ENCODE measurements around the gene EFS. TPM values are rescaled to one million over a fixed set of nuclear protein-coding genes. Genes with fewer than 3 reads are reported as not detected.

Gene EFS
- total and polyA plus RNA-seq, 2 experiments from 2014 or later: 9.7 to 21.9 TPM

- no peak overlapping the region for H3K27ac ChIP-seq
- no peaks in the 10 kb centered on the region for H3K9me2 ChIP-seq (replicated peaks; ENCODE audit: insufficient read depth)
- peaks cover 12% of the 10 kb centered on the region for H4K20me1 ChIP-seq (ENCODE audit: insufficient read depth, poor library complexity, severe bottlenecking)
- TF ChIP-seq EZH2 (IDR thresholded peaks at IDR 0.05; ENCODE audit: borderline replicate concordance) (no peak), EZH2phosphoT487 (IDR thresholded peaks at IDR 0.05; ENCODE audit: low read depth, severe bottlenecking, unreplicated experiment) (no peak)
- H3K4me2 ChIP-seq: no peak overlapping the region
- H3K36me3 ChIP-seq (replicated peaks; ENCODE audit: insufficient read depth, low read depth): no peaks in the 10 kb centered on the region
- WGBS (ENCODE audit: low lambda C conversion rate, missing lambda C conversion rate): 92% methylated on average over 7 of the region's 7 CpGs
- no peaks in the 10 kb centered on the region for H3K9me3 ChIP-seq (ENCODE audit: low read depth)
- no peak for DNase-seq (ENCODE audit: low spot score)
- no peak overlapping the region for H3K4me3 ChIP-seq
- peaks cover 14% of the 10 kb centered on the region for H3K4me1 ChIP-seq (ENCODE audit: insufficient read depth)
- H3K27me3 ChIP-seq: no peaks in the 10 kb centered on the region
- H2AFZ ChIP-seq: no peak overlapping the region
- peaks cover 28% of the 10 kb centered on the region for H3K79me2 ChIP-seq
Measured at GRCh38 chr14:23324993-23325392, 40.0 kb downstream of the EFS start.

GRCh38 chr14:23324455-23324846 is 40.5 kb downstream of the EFS start:
- Histone ChIP-seq H3K79me2 (peaks cover 28% of the 10 kb centered on the region), H3K36me3 (replicated peaks; ENCODE audit: insufficient read depth, low read depth) (no peaks in the 10 kb centered on the region), H3K9me3 (ENCODE audit: low read depth) (no peaks in the 10 kb centered on the region), H3K27ac (no peak overlapping the region), H2AFZ (no peak overlapping the region), H3K4me2 (no peak overlapping the region), H3K9me2 (replicated peaks; ENCODE audit: insufficient read depth) (no peaks in the 10 kb centered on the region), H3K27me3 (no peaks in the 10 kb centered on the region), H3K4me3 (no peak overlapping the region), H3K4me1 (ENCODE audit: insufficient read depth) (peaks cover 14% of the 10 kb centered on the region), H4K20me1 (ENCODE audit: insufficient read depth, poor library complexity, severe bottlenecking) (peaks cover 12% of the 10 kb centered on the region)
- 96% methylated on average over 2 of the region's 2 CpGs for whole genome bisulfite sequencing (ENCODE audit: low lambda C conversion rate, missing lambda C conversion rate)
- DNase-seq (ENCODE audit: low spot score): no peak
- TF ChIP-seq EZH2phosphoT487 (IDR thresholded peaks at IDR 0.05; ENCODE audit: low read depth, severe bottlenecking, unreplicated experiment) (no peak), EZH2 (IDR thresholded peaks at IDR 0.05; ENCODE audit: borderline replicate concordance) (no peak)
- TF ChIP-seq, protein P1, sequence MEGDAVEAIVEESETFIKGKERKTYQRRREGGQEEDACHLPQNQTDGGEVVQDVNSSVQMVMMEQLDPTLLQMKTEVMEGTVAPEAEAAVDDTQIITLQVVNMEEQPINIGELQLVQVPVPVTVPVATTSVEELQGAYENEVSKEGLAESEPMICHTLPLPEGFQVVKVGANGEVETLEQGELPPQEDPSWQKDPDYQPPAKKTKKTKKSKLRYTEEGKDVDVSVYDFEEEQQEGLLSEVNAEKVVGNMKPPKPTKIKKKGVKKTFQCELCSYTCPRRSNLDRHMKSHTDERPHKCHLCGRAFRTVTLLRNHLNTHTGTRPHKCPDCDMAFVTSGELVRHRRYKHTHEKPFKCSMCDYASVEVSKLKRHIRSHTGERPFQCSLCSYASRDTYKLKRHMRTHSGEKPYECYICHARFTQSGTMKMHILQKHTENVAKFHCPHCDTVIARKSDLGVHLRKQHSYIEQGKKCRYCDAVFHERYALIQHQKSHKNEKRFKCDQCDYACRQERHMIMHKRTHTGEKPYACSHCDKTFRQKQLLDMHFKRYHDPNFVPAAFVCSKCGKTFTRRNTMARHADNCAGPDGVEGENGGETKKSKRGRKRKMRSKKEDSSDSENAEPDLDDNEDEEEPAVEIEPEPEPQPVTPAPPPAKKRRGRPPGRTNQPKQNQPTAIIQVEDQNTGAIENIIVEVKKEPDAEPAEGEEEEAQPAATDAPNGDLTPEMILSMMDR (IDR thresholded peaks at IDR 0.05; ENCODE audit: poor library complexity): no peak

GRCh38 chr14:23323838-23324454 is 41.0 kb downstream of the EFS start:
- no peaks in the 10 kb centered on the region for H3K9me2 ChIP-seq (replicated peaks; ENCODE audit: insufficient read depth)
- H2AFZ ChIP-seq: no peak overlapping the region
- H3K4me3 ChIP-seq: no peak overlapping the region
- no peak for TF ChIP-seq EZH2 (IDR thresholded peaks at IDR 0.05; ENCODE audit: borderline replicate concordance)
- no peak for TF ChIP-seq EZH2phosphoT487 (IDR thresholded peaks at IDR 0.05; ENCODE audit: low read depth, severe bottlenecking, unreplicated experiment)
- TF ChIP-seq, protein P1 (IDR thresholded peaks at IDR 0.05; ENCODE audit: poor library complexity): no peak
- no peaks in the 10 kb centered on the region for H3K27me3 ChIP-seq
- H3K27ac ChIP-seq: no peak overlapping the region
- peak overlapping the region; percentile 91 for H3K4me2 ChIP-seq
- H3K36me3 ChIP-seq (replicated peaks; ENCODE audit: insufficient read depth, low read depth): no peaks in the 10 kb centered on the region
- WGBS (ENCODE audit: low lambda C conversion rate, missing lambda C conversion rate): 91% methylated on average over 13 of the region's 18 CpGs
- H3K4me1 ChIP-seq (ENCODE audit: insufficient read depth): peaks cover 14% of the 10 kb centered on the region
- DNase-seq (ENCODE audit: low spot score): no peak
- peaks cover 12% of the 10 kb centered on the region for H4K20me1 ChIP-seq (ENCODE audit: insufficient read depth, poor library complexity, severe bottlenecking)
- no peaks in the 10 kb centered on the region for H3K9me3 ChIP-seq (ENCODE audit: low read depth)
- H3K79me2 ChIP-seq: peaks cover 28% of the 10 kb centered on the region

GRCh38 chr14:23322568-23323517 is 42.1 kb downstream of the EFS start:
- Histone ChIP-seq H3K27ac (peak overlapping the region; percentile 97), H2AFZ (no peak overlapping the region)
- no peak for TF ChIP-seq EZH2 (IDR thresholded peaks at IDR 0.05; ENCODE audit: borderline replicate concordance)
- TF ChIP-seq EZH2phosphoT487 (IDR thresholded peaks at IDR 0.05; ENCODE audit: low read depth, severe bottlenecking, unreplicated experiment): no peak
- TF ChIP-seq, protein P1 (IDR thresholded peaks at IDR 0.05; ENCODE audit: poor library complexity): no peak

More at GRCh38 chr14:23322568-23323517, 42.1 kb downstream of the EFS start:
- H3K9me2 ChIP-seq (replicated peaks; ENCODE audit: insufficient read depth): no peaks in the 10 kb centered on the region
- WGBS (ENCODE audit: low lambda C conversion rate, missing lambda C conversion rate): 47% methylated on average over 10 of the region's 10 CpGs
- H3K27me3 ChIP-seq: no peaks in the 10 kb centered on the region
- H3K4me2 ChIP-seq: peak overlapping the region; percentile 91
- peaks cover 14% of the 10 kb centered on the region for H3K4me1 ChIP-seq (ENCODE audit: insufficient read depth)
- no peaks in the 10 kb centered on the region for H3K9me3 ChIP-seq (ENCODE audit: low read depth)
- no peaks in the 10 kb centered on the region for H3K36me3 ChIP-seq (replicated peaks; ENCODE audit: insufficient read depth, low read depth)
- no peak for DNase-seq (ENCODE audit: low spot score)
- H3K79me2 ChIP-seq: peaks cover 28% of the 10 kb centered on the region
- H3K4me3 ChIP-seq: peak overlapping the region; percentile 95
- H4K20me1 ChIP-seq (ENCODE audit: insufficient read depth, poor library complexity, severe bottlenecking): peaks cover 12% of the 10 kb centered on the region
